ENCODE data around the gene TRIM45. TPM values are rescaled to one million over a fixed set of nuclear protein-coding genes. Genes with fewer than 3 reads are reported as not detected.

TRIM45 gene
- total and polyA plus RNA-seq, 2 donors (not counting 1 experiment from before 2014, with no cell fraction given), result 0.64 to 2.5 TPM

DNA sequence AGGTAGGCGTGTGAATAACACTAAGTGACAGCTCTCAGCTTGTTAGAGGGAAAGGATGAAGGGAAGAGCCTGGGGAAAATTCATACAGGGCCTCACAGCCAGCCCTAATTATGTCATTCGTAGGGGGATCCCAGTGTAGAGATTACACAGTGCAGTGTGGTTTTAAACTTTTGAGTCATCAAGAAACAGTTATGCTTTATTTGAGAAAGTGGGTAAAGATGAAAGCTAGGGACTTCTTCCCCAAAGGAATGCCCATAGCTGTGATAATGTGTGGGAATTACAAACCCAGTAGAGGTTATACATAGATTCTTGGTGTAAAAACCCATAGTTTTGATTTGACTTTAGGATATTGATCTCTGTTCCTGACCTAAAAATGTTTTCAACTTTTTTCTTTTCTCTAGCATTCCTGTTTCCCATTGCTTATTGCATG lies 59.5 kb downstream of the TRIM45 start:
- WGBS (ENCODE audit: insufficient coverage), result 78% methylated on average over 2 of the region's 2 CpGs
- ChIA-PET CTCF (interaction anchor here (0.7 to 2.6 kb wide), 6 partner anchors 10 to 337 kb away, joined by 3 to 13 read pairs (median 4); no protein-coding TSS in a partner anchor), POLR2A (no interaction called here)
- Mint-ChIP-seq H3K27ac (no peak overlapping the region), H3K9me3 (ENCODE audit: insufficient read depth) (no peaks in the 10 kb centered on the region), H3K4me1 (peaks cover 26% of the 10 kb centered on the region), H3K4me3 (no peak overlapping the region), H3K27me3 (no peaks in the 10 kb centered on the region)
- H3K4me2 ChIP-seq (replicated peaks; ENCODE audit: low read depth, low read length, poor library complexity, severe bottlenecking), result no peak overlapping the region
- no peak overlapping the region for H2AFZ ChIP-seq (ENCODE audit: insufficient read depth, low read depth, low read length, poor library complexity, severe bottlenecking)
- H4K20me1 ChIP-seq (ENCODE audit: control insufficient read depth, insufficient read depth, low read length, poor library complexity, severe bottlenecking), result no peaks in the 10 kb centered on the region
- no peaks in the 10 kb centered on the region for H3K27me3 ChIP-seq (replicated peaks in 1 of 4; ENCODE audit: control extremely low read depth in 1 of 4, control insufficient read depth in 3 of 4, insufficient read depth in 4 of 4, low read length in 3 of 4)
- no peak for ATAC-seq (ENCODE audit: low read depth)
- H3K4me1 ChIP-seq (ENCODE audit: control insufficient read depth in 2 of 2, insufficient read depth in 2 of 2, low read length in 2 of 2), result peaks cover 14 to 17% of the 10 kb centered on the region in 2 donors
- no peak for TF ChIP-seq EZH2 (IDR thresholded peaks at IDR 0.05; ENCODE audit: borderline replicate concordance, insufficient read depth, low read depth, low read length, poor library complexity, severe bottlenecking)
- TF ChIP-seq, protein P1, sequence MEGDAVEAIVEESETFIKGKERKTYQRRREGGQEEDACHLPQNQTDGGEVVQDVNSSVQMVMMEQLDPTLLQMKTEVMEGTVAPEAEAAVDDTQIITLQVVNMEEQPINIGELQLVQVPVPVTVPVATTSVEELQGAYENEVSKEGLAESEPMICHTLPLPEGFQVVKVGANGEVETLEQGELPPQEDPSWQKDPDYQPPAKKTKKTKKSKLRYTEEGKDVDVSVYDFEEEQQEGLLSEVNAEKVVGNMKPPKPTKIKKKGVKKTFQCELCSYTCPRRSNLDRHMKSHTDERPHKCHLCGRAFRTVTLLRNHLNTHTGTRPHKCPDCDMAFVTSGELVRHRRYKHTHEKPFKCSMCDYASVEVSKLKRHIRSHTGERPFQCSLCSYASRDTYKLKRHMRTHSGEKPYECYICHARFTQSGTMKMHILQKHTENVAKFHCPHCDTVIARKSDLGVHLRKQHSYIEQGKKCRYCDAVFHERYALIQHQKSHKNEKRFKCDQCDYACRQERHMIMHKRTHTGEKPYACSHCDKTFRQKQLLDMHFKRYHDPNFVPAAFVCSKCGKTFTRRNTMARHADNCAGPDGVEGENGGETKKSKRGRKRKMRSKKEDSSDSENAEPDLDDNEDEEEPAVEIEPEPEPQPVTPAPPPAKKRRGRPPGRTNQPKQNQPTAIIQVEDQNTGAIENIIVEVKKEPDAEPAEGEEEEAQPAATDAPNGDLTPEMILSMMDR (IDR thresholded peaks at IDR 0.05), result no peak
- H3K79me2 ChIP-seq (ENCODE audit: control insufficient read depth, insufficient read depth, low read length), result peaks cover 3% of the 10 kb centered on the region
- intact Hi-C loops (cut with micrococcal nuclease), result loop anchor here (2.0 to 10.0 kb wide), 3 partner anchors 305 to 613 kb away; partner anchors contain the start of genes CD58 and MAN1A2
- no peak overlapping the region for H3K9ac ChIP-seq (ENCODE audit: low read length)
- H3K36me3 ChIP-seq (replicated peaks in 1 of 2; ENCODE audit: control extremely low read depth in 1 of 2, control insufficient read depth in 1 of 2, extremely low read depth in 1 of 2, insufficient read depth in 2 of 2, low read length in 1 of 2), result peaks cover 0 to 6% of the 10 kb centered on the region in 2 experiments
- no peak overlapping the region for H3K4me3 ChIP-seq (ENCODE audit: control extremely low read depth in 1 of 5, extremely low read depth in 1 of 5, insufficient read depth in 1 of 5, low read depth in 2 of 5, low read length in 4 of 5)
- H3K9me3 ChIP-seq (ENCODE audit: control extremely low read depth in 1 of 3, control insufficient read depth in 2 of 3, insufficient read depth in 1 of 3, low read length in 2 of 3), result no peaks in the 10 kb centered on the region
- no peak overlapping the region for H3K27ac ChIP-seq (ENCODE audit: low read length in 2 of 2)
- DNase-seq, result no peak

Small RNAs within 50 kb of the gene (small RNA-seq; reads per million reads assigned to genes)
- gene MIR942 (ENCODE audit: insufficient read length, low read depth, low replicate concordance), result 9.5 reads per million, percentile 82 among the genes with 10 or more reads in this experiment

Other genes starting within 250 kb of the TRIM45 start
- 0.10 and 0.17 TPM in 2 replicates for gene PTGFRN, start 211.8 kb downstream of the TRIM45 start, total RNA-seq
- not detected in 2 replicates for gene PTGFRN, start 211.8 kb downstream of the TRIM45 start, polyA plus RNA-seq
- 0.75 TPM in 1 of 2 replicates, not detected in the other for gene CD101, start 120.0 kb downstream of the TRIM45 start, total RNA-seq
- 0.19 and 0.46 TPM in 2 replicates for gene CD101, start 120.0 kb downstream of the TRIM45 start, polyA plus RNA-seq
- 28.9 and 29.1 TPM in 2 replicates for gene TTF2, start 61.4 kb downstream of the TRIM45 start, total RNA-seq
- 11.3 and 18.8 TPM in 2 replicates for gene TTF2, start 61.4 kb downstream of the TRIM45 start, polyA plus RNA-seq
- not detected in 2 replicates for gene VTCN1, start 89.2 kb upstream of the TRIM45 start, total RNA-seq
- gene VTCN1, start 89.2 kb upstream of the TRIM45 start, polyA plus RNA-seq, result not detected in 2 replicates
- 54.0 and 55.6 TPM in 2 replicates for gene MAN1A2, start 245.7 kb upstream of the TRIM45 start, total RNA-seq
- gene MAN1A2, start 245.7 kb upstream of the TRIM45 start, polyA plus RNA-seq, result 4.6 and 7.0 TPM in 2 replicates